GM21723 (cell line): ENCODE results near the gene C9.
A peak's percentile ranks its signal among the peaks of the same experiment; 100 is the strongest.
"Not testable (repeated sequence)": the region's sequence is repeated elsewhere in the genome, so short reads cannot be mapped to it uniquely, and the experiment has no call there.

Experiments
- ATAC-seq: cut with Tn5 transposase; IDR thresholded peaks from one replicate; pipeline ENCODE4 v1.9.1; 2021; ENCODE audit warnings: mild to moderate bottlenecking, moderate library complexity; ENCODE audit not compliant: unreplicated experiment

C9 gene

GRCh38 chr5:39333104-39333503 lies 31.2 kb downstream of the C9 start:
- no peak for ATAC-seq

GRCh38 chr5:39331861-39332381 lies 32.4 kb downstream of the C9 start:
- ATAC-seq = no peak

- ATAC-seq = no peak
Observed at GRCh38 chr5:39328731-39329130, 35.6 kb downstream of the C9 start.

DNA sequence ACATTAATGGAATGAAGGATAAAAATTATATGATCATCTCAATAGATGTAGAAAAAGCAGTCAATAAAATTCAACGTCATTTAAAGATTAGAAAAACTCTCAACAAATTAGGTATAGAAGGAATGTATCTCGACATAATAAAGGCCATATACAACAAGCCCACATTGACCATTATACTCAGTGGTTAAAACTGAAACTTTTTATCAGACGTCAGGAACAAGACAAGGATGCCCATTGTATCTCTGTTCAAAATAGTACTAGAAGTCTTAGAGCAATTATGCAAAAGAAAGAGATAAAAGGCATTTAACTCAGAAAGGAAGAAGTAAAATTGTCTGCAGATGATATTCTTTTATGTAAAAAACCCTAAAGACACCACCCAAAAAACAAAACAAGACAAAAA lies 40.8 kb downstream of the C9 start:
- no peak for ATAC-seq

DNA sequence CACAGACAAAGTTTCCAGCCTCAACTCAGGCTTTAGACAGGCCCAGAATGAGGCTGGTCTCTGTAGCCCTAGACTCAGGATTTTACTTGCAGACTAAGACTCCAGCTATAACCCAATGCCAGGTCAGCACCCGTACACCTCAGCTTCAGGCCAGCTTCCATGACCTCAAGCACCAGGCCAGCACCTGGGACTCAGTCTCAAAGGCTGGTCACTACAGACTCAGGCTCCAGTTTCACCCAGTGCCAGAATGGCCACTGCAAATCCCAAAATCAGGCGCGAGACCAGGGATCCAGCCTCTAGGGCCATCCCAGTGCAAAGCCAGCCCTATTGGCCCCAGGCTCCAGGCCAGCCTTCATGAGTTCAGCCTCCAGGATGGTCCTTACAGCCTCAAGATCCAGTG lies 44.9 kb downstream of the C9 start:
- ATAC-seq = no peak

- not testable (repeated sequence) for ATAC-seq
Observed at GRCh38 chr5:39316464-39316863, 47.8 kb downstream of the C9 start.

GRCh38 chr5:39315995-39316394 lies 48.3 kb downstream of the C9 start:
- no peak for ATAC-seq

GRCh38 chr5:39314591-39314990 lies 49.7 kb downstream of the C9 start:
- no peak for ATAC-seq

DNA sequence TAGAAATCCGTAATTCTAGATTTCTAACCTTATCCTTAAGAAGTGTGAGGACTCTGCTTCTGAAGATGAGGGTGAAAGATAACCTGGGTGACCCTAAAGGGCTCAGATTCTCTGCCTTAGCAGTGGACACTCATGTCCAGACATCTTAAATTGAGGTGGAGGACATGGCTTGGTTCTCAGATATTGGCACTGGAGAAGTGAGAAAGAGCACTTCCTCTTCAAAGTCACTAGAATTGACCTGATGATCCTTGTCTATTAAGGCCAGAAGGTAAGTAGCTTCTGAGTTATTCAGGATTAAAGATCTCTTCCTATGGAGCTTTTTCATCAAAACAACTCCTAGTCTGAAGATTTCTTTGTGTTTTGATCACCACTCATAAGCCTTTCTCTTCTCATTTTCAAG lies 54.8 kb downstream of the C9 start:
- ATAC-seq = no peak

GRCh38 chr5:39302472-39302871 lies 61.8 kb downstream of the C9 start:
- ATAC-seq = no peak

DNA sequence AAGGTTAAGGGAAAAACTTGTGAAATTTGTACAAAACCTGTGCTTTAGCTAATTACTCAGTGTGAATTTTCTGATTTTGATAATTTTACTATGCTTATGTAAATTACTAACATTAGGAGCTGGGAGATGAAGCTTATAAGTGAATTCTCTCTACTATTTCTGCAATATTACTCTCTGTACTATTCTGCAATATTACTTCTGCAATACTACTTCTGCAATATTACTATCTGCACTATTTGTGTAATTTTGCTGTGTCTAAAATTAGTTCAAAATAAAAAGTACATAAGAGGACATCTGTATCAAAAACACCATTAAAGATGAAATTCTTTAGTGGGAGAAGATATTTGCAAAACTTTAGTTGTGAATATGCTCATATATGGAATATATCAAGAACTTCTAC lies 62.9 kb downstream of the C9 start:
- no peak for ATAC-seq

DNA sequence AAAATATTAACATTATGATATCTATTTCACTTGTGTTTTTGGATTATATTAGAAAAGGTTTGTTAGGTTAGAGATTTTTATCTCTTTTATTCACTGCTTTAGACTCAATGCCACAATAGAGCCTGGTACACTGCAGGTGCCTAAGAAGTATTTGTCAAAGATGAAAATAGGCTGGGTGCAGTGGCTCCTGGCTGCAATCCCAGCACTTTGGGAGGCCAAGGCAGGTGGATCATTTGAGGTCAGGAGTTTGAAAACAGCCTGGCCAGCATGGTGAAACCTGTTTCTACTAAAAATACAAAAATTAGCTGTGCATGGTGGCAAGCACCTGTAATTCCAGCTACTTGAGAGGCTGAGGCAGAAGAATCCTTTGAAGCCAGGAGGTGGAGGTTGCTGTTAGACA lies 64.3 kb downstream of the C9 start:
- no peak for ATAC-seq

- no peak for ATAC-seq
Observed at GRCh38 chr5:39294736-39295135, 69.6 kb downstream of the C9 start.

DNA sequence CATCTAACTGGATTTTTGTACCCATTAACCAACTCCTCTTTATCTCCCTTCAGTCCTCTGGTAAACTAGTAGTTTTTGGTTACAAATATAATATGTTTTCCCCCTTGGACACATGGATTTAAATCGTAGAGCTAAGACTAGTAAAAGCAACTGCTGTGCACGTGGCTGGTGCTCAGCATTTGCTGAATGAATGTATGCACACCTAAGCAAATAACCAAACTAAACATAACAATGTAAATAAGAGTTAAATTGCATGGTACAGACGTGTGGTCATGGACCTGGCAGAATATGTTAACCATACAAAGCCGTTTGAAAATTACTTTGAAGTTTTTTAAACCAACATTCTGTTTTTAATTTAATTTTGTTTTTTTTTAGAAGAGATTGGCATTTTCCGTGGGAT lies 79.7 kb downstream of the C9 start:
- ATAC-seq = no peak

DNA sequence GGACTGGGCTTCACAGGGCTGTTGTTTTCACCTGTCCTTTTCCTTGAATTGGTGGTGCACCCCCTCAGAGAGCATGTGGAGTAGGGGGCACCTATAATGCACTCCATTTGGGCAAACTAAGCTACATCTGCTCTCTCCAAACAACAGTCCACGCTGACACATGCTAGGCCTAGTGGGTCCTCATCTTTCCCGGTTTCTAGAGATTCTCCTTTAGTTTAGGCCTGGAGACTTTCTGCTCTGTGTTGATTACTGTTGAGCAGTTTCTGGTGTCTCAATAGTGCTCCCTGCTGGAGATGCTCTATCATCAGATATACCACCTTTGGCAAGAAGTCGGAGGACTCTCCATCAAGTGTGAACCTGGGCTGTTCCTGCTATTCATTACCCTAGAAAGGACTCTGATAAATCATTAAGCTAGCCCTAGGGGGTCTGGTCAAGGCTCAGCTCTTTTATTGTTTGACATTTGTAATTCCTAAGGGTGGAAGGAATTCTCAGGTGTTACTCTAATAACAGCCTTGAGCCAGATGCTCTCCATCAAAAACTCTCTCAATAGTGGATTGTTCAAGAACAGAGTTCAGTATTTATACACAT lies 81.0 kb downstream of the C9 start:
- ATAC-seq = peak; percentile 94

DNA sequence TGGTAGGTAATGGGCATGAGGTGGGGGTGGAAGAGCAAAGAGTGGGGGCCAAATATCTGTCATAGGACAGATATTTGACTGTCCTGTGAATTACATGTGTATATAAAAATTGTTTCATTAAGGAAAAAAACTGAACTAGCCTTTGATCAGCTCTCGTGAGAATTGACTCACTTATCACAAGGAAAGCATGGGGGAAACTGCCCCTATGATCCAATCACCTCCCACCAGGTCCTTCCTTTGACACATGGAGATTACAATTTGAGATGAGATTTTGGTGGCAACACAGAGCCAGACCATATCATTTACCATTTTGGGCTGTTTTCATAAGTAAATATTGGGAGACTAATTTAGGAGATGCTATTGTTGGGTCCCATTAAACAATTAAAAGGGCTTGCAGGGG lies 81.7 kb downstream of the C9 start:
- no peak for ATAC-seq

DNA sequence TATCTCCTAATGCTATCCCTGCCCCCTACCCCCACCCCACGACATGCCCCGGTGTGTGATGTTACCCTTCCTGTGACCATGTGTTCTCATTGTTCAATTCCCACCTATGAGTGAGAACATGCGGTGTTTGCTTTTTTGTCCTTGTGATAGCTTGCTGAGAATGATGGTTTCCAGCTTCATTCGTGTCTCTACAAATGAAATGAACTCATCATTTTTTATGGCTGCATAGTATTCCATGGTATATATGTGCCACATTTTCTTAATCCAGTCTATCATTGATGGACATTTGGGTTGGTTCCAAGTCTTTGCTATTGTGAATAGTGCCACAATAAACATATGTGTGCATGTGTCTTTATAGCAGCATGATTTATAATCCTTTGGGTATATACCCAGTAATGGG lies 88.4 kb downstream of the C9 start:
- not testable (repeated sequence) for ATAC-seq

- ATAC-seq = peak; percentile 92
Observed at GRCh38 chr5:39274398-39275085, 89.8 kb downstream of the C9 start.

DNA sequence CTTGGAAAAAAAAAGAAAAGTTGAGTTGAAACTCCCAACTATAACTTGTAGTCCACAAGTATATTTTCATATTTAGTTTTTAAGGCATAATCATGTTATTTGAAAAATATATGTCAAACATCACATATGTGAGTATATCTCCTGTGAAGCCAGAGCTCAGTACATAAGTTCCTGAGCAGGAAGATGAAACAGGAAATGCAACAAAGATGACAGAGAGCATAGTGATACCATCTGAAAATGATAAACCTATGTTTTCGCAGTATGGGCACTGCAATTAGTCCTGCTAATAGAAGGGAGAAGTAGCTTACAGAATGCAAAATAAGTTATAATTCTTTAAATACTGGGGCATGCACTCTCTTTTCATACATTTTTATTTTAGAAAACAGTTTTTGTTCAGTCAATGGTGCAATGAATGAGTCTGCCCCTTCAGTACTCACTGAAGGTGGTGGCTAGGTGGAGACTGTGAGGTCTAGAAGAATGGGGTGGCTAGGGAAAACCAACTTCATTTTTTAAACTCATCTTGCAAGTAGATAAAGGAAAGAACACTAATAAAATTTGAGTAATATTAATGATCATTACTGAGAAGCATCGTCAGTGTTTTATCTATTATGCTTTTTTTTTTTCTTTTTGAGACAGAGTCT lies 90.9 kb downstream of the C9 start:
- no peak for ATAC-seq

DNA sequence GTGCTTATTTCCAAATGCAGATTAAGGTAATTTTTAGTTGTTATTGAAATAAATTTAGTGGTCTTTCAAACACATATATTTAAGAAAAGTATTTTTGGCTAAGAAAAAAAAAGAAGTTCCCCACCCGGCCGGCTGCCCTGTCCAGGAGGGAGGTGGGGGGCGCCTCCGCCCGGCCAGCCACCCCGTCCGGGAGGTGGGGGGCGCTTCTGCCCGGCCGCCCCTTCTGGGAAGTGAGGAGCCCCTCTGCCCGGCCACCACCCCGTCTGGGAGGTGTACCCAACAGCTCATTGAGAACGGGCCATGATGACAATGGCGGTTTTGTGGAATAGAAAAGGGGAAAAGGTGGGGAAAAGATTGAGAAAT lies 91.4 kb downstream of the C9 start:
- not testable (repeated sequence) for ATAC-seq

GRCh38 chr5:39270225-39270848 lies 94.0 kb downstream of the C9 start:
- peak; percentile 78 for ATAC-seq

GRCh38 chr5:39267186-39267585 lies 97.1 kb downstream of the C9 start:
- no peak for ATAC-seq
